ENCODE data around the gene SLC6A11.

SLC6A11 gene

DNA sequence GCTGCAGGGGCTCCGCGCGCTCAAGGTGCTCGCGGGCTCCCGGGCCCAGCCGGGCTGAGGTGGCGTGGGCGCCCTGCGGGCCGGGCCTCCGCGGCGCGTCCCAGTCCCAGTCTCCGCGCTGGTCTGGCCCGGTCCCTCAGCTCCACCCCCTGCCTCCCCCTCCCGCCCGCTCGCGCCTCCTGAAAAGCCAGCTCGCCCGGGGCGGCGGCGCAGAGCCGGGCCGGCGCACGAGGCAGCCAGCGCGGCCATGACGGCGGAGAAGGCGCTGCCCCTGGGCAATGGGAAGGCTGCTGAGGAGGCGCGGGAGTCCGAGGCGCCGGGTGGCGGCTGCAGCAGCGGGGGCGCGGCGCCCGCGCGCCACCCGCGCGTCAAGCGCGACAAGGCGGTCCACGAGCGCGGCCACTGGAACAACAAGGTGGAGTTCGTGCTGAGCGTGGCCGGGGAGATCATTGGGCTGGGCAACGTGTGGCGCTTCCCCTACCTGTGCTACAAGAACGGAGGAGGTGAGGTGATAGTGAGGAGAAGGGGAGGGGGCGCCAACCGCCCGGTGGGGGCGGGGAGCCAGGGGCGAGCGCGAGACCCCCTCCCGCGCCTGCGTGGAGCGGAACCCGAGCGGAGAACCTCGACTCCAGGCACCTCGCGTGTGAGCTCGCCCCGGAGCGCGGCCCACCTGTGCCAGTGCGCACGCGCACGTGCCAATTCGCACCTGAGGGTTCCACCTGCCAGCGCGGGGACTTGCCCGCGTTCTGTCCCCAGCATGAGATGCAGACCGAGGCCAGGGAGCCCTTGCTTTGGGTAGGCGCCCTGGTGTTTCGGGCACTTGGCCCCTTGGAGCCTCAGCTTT, at the start of gene SLC6A11:
TSS of gene SLC6A11 (plus strand) at position 210 of the 844 bp plus-strand sequence. CDS start at position 248, 38 bp downstream.
- no peak for DNase-seq (ENCODE audit: low read depth in 2 of 2)

DNA sequence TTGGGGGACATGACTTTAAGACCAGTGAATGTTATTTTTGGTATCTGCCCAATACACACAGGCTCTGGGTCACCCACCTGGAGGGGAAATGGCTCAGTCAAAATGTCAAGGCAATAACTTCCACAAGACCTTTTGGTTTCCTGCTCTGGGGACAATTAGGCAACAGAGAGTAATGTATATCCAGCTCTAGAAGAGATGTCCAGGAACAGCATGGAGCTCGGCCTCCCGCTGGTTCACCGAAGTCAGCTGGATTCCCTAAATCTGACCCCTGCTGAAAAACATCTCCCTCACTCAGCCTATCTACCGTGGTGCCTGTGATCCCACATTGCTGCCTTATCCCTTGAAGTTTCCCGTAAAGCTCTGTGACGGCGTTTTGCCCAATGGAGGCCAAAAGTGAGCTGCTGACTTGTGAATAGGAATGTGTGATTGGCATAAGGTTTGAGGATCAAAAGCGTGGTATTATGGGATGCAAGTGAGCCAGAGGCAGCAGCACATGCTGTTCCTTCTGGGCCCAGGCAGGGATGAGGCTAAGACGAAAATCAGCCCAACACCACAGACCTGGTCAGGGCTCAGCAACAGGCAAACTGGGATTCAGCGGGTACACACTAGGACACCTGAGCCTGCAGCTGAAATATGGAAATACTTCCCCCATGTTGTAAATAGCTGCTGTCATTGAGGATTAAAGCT, 47.2 kb upstream of the SLC6A11 start:
- no peak for DNase-seq (ENCODE audit: low read depth in 2 of 2)

DNA sequence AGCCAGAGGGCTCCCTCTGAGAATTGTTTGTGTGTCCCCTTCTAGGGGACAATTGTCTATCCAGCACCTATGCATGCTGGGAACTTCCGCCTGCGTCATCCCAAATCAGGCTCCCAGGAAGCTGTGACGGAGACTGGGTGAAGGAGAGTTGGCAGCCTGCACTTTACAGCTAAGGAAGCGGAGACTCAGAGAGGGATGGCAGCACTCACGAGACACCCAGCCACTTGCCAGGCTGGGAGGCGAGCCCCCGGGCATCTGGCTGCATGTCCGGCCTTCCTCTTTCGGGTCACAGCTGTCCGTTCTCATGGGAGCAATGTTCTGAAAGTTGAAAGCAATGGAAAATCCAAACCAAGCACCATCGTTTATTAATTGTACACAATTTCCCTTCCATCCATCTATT, 45.5 kb upstream of the SLC6A11 start:
- no peak for DNase-seq (ENCODE audit: low read depth in 2 of 2)

DNA sequence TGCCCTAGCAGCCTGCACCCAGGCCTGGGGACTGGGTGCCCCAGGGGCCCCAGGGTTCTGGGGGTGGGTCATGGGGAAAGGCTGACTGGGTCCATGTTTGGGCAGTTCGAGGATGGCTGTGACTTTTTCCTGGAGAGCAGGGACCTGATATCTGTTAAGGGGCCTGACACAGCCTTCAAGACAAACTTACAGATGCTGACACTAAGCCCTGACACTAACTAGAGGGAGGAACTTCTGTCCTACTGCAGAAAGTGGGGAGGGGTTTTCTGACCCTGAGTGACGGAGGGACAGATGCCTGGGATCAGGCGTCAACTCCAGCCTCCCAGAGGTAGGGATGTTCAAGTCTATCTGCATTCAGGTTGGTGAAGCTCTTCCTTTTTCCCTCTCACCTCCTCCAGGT, 45.0 kb upstream of the SLC6A11 start:
- no peak for DNase-seq (ENCODE audit: low read depth in 2 of 2)

DNA sequence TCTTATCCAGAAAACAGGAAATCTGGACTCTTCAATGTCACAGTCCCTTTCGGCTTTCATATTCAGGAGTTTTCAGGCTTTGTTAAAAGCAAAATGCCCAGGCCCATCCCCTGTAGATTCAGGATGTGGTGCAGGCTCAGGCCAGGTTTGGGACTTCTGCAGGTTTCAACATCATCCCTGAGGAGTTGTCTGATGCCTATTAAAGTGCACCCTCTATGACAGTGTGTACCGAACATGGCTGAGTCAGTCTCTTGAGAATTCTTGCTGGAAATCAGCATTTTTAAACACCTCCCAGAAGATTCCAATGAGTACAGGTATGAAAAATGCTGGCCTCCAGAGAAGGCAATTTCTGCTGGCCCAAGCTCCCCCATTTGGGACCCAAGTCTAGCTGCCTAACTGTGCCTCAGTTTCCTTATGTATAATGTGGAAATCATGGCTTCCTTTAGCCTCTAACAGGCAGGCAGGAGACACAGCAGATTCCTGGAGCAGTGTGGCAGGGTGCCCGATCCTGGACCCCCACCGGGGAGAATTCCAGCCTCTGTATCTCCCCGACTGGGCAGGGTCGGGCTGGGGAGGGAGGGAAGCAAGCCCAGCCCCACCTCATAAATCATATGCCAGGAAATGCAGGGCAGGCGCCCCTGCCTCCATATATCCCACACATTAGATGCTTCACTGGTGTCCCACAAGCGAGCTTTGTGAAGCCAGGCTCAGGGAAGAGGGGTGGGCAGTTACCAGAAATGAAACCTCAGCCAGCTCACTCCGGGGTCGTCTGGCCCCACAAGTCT, 44.4 kb upstream of the SLC6A11 start:
- no peak for DNase-seq (ENCODE audit: low read depth in 2 of 2)

DNA sequence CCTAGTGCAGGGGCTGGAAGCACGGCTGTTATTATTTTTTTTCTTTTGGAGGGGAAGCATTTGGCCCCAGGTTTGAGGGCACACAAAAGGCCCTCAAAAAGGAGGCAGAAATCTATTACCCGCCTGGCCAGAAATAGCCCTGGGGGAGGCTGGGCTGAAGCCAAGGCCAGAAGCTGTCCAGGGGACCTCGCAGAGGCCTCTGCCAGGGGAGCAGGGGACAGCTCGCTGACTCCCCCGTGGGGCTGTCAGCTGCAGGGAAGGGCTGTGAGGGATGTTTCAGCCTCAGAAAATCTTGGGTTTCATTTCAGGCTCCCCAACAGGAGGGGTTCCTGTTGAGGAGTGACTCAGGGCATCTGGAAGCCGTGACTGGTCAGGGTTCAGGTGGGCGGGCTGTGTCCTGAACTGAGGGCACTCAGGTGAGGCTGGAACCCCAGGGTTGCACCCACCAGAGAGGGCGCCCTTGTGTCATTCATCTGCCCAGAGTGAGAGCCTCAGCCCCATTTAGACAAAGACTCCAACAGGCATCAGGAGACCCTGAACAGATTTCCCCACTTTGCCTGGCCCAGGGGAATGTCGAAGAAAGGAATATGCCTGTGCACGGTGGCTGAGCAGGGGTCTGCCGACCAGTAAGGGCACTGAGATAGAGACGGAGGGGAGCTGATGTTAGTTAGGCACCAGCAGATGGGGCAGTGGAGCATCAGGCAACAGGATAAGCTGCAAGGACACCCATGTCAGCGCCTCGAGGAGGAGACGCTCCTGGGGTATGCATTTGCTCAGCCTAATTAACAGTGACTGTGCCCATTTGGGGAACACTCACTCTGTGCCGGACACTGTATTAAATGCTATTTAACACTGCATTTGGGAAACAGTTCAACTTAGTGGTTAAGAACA, 43.5 kb upstream of the SLC6A11 start:
- no peak for DNase-seq (ENCODE audit: low read depth in 2 of 2)

DNA sequence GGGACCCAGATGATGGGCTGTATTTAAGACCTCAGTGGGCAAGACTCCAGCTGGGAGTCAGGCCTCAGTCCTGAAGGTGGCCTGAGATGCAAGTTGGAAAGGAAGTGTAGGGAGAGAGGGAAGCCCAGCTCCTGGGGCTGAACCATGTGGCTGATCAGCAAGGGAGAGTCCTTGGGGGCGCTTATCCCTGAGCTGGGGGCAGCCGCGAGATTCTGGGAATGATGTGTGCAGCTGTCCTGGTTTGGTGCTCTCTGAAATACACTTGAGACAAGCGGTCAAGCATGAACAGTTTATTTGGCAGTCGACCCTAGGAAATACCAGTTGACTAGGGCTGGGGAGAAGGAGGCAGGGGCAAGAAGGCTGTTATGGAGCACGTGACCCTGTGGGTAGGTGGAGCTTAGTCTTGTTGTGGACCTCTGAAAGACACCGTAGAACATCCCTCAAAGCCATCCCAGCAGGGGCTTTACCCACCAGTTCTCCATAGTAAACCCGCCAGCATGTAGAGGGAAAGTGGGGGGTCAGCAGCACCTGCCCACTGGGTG, 41.8 kb upstream of the SLC6A11 start:
- no peak for DNase-seq (ENCODE audit: low read depth in 2 of 2)

DNA sequence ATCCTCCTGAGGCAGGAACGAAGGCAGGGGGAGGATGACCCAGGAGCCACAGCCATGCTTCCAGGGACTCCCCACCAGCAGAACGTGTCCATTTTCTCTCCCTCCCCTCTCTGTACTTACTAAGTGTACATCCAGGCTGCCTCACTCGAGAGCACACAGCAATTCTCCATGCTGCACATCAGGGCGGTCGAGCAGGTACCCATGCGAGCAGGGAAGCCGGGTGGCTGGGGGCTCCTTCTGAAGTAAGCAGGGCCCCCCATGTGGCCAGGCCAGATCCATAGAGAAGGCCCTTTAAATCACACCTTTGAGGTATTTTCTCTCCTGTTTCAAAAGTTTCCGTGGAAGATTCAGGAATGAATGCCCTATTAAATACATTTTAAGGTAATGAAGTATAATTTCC, 41.2 kb upstream of the SLC6A11 start:
- no peak for DNase-seq (ENCODE audit: low read depth in 2 of 2)

DNA sequence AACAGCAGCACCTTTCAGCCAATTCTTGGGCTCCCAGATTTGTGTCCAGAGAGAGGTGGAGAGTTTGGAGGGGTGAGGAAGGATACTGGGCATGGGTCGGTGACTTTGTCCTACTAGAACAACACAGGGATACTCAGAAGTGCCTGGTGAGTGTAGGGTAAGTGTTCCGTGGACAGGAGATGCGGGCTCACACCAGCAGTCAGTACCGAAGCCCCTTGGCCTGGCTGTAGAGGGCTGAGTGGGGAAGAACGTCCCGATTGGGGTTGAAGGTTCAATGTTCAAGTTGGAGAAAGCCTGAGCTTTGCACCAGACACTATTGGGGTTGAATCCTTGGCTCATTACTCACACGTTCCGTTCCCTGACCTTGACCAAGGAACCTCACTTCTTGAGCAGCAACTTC, 40.8 kb upstream of the SLC6A11 start:
- no peak for DNase-seq (ENCODE audit: low read depth in 2 of 2)

DNA sequence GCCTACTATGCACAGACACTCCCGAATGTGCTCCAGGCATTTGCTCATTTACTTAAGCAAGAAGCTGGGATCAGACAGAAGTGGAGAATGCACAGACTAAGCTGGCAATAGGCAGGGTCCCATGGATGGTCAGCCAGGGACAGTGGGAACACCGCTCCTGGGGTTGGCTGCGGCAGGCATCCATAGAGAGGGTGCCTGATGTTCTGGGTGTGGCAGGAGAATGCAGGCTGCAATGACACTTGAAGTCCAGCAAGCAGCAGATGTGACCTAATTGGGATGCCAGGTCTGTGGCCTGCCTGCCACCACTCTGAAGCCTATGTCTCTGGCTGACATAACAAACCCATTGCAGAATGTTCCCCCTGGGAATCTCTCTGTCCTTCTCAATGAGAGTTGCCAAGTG, 40.2 kb upstream of the SLC6A11 start:
- no peak for DNase-seq (ENCODE audit: low read depth in 2 of 2)

DNA sequence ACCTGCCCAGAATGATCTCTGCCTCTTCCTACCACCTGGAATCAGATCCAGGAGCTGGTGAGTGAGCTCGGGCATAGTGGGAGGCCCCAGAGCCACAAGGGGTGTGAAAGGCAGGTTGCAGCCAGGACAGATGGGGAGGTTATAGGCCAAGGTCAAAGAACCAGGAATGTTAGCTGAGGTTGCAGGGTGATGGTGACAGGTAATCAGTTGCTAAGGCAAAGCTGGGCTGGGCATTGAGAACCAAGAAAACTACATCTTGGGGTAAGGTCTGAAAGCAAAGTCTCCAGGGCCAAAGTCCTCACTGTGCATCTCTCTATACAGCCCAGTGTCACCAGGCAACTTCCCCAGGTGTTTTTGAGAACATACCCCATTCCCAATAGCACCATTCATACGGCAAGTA, 38.4 kb upstream of the SLC6A11 start:
- no peak for DNase-seq (ENCODE audit: low read depth in 2 of 2)

DNA sequence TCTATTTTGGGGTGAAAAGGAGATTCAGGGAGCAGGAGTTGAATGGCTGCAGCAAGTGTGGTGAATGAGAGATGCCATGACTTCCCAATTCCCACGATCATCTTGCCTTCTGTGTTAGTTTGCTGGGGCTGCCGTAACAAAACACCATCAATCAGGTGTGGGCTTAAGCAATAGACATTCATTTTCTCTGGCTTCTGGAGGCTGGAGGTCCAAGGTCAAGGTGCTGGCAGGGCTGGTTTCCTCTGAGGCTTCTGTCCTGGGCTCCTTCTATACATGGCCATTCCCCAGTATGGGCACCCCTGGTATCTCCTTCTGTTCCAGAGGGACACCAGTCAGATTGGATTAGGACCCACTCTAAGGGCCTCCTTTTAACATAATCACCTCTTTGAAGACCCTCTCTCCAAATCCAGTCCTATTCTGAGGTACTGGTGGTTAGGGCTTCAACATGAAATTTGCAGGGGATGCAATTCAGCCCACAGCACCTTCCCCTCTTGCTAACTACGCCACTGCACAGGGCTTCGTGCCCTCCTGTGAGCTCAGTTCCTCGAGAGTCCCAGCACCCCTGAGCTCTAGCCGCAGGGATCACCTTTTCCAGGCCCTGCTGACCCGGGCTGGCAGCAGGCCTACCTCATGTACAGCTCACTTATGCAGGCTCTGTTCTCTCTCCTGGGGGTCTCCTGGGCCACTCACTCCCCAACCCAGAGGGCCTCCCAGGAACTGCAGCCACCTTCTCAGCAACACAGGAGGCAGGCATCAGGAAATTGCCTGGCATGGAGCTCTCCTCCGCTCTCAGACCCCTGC, 37.3 kb upstream of the SLC6A11 start:
- no peak for DNase-seq (ENCODE audit: low read depth in 2 of 2)

DNA sequence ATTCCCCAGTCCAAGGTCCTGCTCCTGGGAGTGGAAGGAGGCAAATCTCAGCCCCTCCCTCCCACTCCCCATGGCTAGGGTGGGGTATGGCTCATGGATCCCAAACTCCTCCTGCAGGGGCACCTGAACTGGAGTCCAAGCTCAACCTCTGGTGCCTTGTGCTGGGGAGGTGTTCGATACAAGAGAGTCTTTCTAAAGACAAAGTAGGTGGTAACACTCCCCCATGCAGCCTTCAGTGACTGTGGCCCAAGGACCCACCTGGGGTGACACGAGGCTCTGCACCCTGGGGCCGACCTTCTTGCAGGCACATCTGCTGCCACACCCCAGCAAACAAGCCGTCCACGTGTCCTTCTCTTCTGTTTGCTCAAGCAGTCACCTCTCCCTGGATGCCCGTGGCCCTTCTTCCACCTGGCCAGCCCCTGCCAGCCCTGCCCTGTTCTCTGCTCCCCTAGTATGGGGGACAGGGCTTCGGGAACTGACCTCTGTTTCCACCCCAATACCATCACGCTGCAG, 36.7 kb upstream of the SLC6A11 start:
- no peak for DNase-seq (ENCODE audit: low read depth in 2 of 2)

DNA sequence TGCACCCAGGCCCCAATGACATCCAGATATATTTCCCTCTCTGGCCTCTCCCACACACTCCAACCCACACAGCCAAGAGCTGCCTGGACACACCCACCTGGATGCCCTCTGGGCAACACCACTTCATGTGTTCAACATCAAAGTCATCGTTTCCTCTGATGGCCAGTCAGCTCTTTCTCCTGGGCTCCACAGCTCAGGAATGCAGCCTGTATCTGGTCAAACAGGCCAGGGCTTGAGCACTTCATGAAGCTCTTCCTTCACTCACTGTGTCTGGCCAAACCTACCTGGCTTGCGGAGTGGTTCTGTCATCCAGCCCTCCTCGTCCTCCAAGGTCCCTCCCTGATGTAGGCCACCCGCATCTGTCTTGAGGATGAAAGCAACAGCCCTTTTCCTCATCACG, 35.8 kb upstream of the SLC6A11 start:
- DNase-seq (ENCODE audit: low read depth in 2 of 2): no peak

DNA sequence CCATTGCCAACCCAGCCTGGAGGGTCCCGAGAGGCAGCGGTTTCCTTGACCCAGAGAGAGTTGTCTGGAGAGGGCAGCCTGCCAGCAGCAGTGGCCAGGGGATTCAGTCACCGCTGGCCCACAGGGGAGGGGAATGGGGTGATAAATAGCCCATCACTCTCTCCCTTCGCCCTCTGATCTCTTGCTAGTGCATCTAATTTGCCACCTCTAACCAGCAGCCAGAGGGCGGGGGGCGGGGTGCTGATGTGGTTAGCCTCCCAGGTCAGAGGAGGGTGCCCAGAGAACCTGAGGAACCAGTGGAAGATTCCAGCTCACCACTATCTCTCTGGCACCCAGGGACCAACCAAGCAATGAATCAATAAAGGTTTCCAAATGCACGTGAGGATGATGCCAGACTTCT, 35.1 kb upstream of the SLC6A11 start:
- DNase-seq (ENCODE audit: low read depth in 2 of 2): no peak

DNA sequence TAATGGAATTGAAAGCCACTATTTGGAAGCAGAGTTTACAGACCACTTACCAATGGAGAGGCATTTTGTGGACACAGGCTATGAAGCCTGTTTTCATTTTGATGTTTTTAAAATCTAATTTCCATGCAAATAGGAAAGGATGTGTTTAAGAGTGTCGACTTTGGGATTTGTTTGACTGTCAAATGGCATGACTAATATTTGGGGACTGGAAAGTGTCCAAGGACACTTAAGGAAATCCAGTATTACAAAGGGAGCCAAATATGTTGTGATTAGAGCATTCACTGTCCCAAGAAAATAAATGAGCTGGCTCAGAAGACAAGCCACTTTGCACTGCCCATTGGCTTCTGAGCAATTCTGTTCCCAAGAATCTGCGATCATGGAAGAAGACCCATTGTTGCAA, 34.0 kb upstream of the SLC6A11 start:
- DNase-seq (ENCODE audit: low read depth in 2 of 2): no peak

DNA sequence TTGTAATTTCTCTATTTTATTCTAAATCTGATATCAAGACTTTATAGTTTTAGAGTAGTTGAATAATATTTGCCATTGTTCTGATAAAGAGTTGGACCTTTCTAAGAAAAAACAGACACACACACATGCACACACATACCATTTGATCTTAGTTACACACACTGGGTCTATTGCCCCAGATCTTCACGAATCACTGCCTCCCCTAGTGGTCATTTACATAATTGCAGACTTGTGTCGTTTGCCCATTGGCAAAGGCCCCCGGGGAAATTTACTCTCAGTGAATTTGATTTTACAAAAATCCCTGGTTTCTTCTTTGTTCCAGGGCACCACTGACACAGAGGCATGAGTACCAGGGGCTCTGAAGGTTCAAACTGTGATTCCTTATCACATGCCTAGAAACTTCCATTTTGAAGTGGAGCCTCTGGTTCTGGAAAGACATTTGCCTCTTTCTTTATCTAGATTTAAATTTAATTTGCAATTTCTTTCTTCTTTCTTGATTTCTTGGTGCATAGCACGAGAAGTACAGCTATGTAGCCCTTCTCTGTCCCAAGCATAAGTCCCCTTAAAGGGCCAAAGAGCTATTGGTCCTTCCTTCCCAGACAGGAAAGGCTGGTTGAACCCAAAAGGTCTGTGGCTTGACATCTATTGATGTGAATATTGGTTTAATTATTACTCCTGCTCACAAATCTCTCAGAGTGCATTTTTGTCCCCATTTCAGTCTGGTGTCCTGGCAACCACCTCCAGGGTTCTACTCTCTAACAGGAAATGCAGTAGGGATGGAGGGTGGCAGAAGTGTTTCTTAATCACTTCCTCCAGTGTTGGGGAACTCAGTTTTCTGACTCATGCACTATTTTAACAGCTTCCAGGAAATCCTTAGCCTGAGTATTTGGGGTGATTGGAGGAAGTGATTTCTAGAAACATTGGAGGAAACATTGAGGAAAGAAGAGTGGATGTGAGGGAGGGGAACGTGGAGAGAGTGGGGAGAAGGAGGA, 32.4 kb upstream of the SLC6A11 start:
- no peak for DNase-seq (ENCODE audit: low read depth in 2 of 2)

DNA sequence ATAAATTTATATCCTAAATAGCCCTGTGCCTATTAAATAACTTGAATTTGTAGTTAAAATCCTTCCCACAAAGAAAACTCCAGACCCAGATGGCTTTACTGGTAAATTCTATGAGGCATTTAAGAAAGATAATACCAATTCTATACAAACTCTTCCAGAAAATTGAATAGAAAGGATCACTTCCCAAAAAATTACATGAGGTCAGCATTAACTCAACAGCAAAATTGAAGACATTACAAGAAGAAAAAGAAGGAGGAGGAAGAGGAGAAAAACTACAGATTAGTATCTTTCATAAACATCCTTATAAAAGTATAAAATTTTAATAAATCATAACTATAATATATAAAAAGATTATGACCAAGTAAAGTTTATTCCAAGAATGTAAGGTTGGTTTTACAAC, 29.4 kb upstream of the SLC6A11 start:
- no peak for DNase-seq (ENCODE audit: low read depth in 2 of 2)

DNA sequence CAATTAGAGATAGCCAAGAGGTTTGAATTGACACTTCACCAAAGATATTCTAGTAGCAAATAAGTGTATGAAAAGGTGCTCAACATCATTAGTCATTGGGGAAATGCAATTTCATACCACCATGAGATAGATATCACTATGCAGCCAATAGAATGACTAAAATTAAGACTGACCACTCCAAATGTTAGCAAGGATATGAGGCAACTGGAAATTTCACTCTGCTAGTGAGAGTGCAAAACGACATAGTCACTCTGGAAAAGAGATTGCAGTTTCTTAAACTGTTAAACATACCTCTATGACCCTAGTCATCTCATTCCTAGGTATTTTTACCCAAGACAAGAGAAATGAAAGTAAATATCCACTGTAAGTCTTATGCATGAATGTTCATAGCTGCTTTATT, 27.6 kb upstream of the SLC6A11 start:
- no peak for DNase-seq (ENCODE audit: low read depth in 2 of 2)

Measured in stimulated activated CD4-positive, alpha-beta T cell treated with anti-CD3 and anti-CD28 coated beads, Interleukin-1b, Interleukin-23, amount 100 ng/mL, for 1 hour (primary cell).